ENCODE results near the gene SPTBN4. TPM values are rescaled to one million over a fixed set of nuclear protein-coding genes. Genes with fewer than 3 reads are reported as not detected.

Gene SPTBN4
- total RNA-seq, 1 experiment from 2014 or later = 0.63 TPM

GRCh38 chr19:40555978-40556689, 89.3 kb downstream of the SPTBN4 start:
- Mint-ChIP-seq H3K27me3 (ENCODE audit: insufficient read depth, unreplicated experiment) (peaks cover 44% of the 10 kb centered on the region), H3K9me3 (ENCODE audit: unreplicated experiment) (no peaks in the 10 kb centered on the region), H3K36me3 (ENCODE audit: insufficient read depth, unreplicated experiment) (no peaks in the 10 kb centered on the region), H3K4me1 (ENCODE audit: insufficient read depth, unreplicated experiment) (no peaks in the 10 kb centered on the region), H3K4me3 (ENCODE audit: unreplicated experiment) (no peak overlapping the region), H3K27ac (ENCODE audit: low read depth, unreplicated experiment) (no peak overlapping the region)
- no TSS peak for BruUV-seq (replicated peaks)
- POLR2A ChIA-PET = interaction anchor here (1.5 kb wide), 1 partner anchor 14 kb away, joined by 6 read pairs; no protein-coding TSS in a partner anchor
- CTCF ChIA-PET = interaction anchor here (0.6 to 2.2 kb wide), 5 partner anchors 15 to 543 kb away, joined by 3 to 8 read pairs (median 4); no protein-coding TSS in a partner anchor
- no peak for DNase-seq (ENCODE audit: unreplicated experiment)
- intact Hi-C loops (cut with micrococcal nuclease) = no loop called here
- no peak for TF ChIP-seq CTCF (IDR thresholded peaks at IDR 0.05; ENCODE audit: unreplicated experiment)

DNA sequence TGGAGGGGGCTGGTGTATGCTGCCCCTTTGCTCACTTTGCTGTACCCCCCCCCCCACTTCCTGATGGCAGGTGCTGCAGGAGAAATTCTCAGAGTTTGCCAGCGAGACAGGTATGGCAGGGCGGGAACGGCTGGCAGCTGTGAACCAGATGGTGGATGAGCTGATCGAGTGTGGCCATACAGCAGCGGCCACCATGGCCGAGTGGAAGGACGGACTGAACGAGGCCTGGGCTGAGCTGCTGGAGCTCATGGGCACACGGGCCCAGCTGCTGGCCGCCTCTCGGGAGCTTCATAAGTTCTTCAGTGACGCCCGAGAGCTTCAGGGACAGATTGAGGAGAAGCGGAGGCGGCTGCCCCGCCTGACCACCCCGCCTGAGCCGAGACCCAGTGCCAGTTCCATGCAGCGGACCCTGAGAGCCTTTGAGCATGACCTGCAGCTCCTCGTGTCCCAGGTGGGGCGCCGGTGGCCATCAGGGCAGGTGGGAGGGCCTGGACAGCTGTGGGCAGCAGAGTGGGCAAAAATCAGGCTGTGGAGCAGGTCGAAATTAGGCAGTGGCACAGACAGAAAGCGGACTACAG, 90.2 kb downstream of the SPTBN4 start:
- DNase-seq (ENCODE audit: unreplicated experiment) = no peak
- TF ChIP-seq CTCF (IDR thresholded peaks at IDR 0.05; ENCODE audit: unreplicated experiment) = no peak
- Mint-ChIP-seq H3K27ac (ENCODE audit: low read depth, unreplicated experiment) (no peak overlapping the region), H3K9me3 (ENCODE audit: unreplicated experiment) (no peaks in the 10 kb centered on the region), H3K36me3 (ENCODE audit: insufficient read depth, unreplicated experiment) (no peaks in the 10 kb centered on the region), H3K4me3 (ENCODE audit: unreplicated experiment) (no peak overlapping the region), H3K27me3 (ENCODE audit: insufficient read depth, unreplicated experiment) (peaks cover 44% of the 10 kb centered on the region), H3K4me1 (ENCODE audit: insufficient read depth, unreplicated experiment) (no peaks in the 10 kb centered on the region)
- ChIA-PET CTCF (interaction anchor here (0.6 to 2.2 kb wide), 5 partner anchors 14 to 77 kb away, joined by 3 to 8 read pairs (median 4); no protein-coding TSS in a partner anchor), POLR2A (interaction anchor here (1.5 kb wide), 1 partner anchor 14 kb away, joined by 6 read pairs; no protein-coding TSS in a partner anchor)
- intact Hi-C loops (cut with micrococcal nuclease) = no loop called here
- BruUV-seq (replicated peaks) = no TSS peak

DNA sequence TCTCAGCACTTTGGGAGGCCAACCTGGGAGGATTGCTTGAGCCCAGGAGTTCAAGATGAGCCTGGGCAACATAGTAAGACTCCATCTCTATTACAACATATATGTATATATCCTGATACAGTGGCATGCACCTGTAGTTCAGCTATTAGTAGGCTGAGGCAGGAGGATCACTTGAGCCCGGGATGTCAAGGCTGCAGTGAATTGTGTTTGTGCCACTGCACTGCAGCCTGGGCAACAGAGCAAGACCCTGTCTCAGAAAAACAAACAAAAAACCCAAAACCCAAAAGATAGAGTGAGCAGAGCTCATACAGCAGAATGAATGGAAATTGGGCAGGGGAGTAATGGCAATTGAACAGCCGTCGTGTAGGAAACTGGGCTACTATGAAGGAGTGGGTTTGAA, 92.6 kb downstream of the SPTBN4 start:
- POLR2A ChIA-PET = no interaction called here
- no peak for TF ChIP-seq CTCF (IDR thresholded peaks at IDR 0.05; ENCODE audit: unreplicated experiment)
- BruUV-seq (replicated peaks) = no TSS peak
- DNase-seq (ENCODE audit: unreplicated experiment) = no peak
- CTCF ChIA-PET = interaction anchor here (1.1 to 1.8 kb wide), 3 partner anchors 9 to 31 kb away, joined by 3 to 7 read pairs (median 3); no protein-coding TSS in a partner anchor
- Mint-ChIP-seq H3K4me3 (ENCODE audit: unreplicated experiment) (no peak overlapping the region), H3K27ac (ENCODE audit: low read depth, unreplicated experiment) (no peak overlapping the region), H3K4me1 (ENCODE audit: insufficient read depth, unreplicated experiment) (no peaks in the 10 kb centered on the region), H3K36me3 (ENCODE audit: insufficient read depth, unreplicated experiment) (no peaks in the 10 kb centered on the region), H3K9me3 (ENCODE audit: unreplicated experiment) (no peaks in the 10 kb centered on the region), H3K27me3 (ENCODE audit: insufficient read depth, unreplicated experiment) (peaks cover 28% of the 10 kb centered on the region)
- intact Hi-C loops (cut with micrococcal nuclease) = no loop called here

GRCh38 chr19:40560092-40560507, 93.3 kb downstream of the SPTBN4 start:
- ChIA-PET CTCF (interaction anchor here (1.8 kb wide), 1 partner anchor 11 kb away, joined by 7 read pairs; no protein-coding TSS in a partner anchor), POLR2A (no interaction called here)
- DNase-seq (ENCODE audit: unreplicated experiment) = no peak
- Mint-ChIP-seq H3K4me3 (ENCODE audit: unreplicated experiment) (no peak overlapping the region), H3K36me3 (ENCODE audit: insufficient read depth, unreplicated experiment) (no peaks in the 10 kb centered on the region), H3K27ac (ENCODE audit: low read depth, unreplicated experiment) (no peak overlapping the region), H3K27me3 (ENCODE audit: insufficient read depth, unreplicated experiment) (peaks cover 21% of the 10 kb centered on the region), H3K4me1 (ENCODE audit: insufficient read depth, unreplicated experiment) (no peaks in the 10 kb centered on the region), H3K9me3 (ENCODE audit: unreplicated experiment) (no peaks in the 10 kb centered on the region)
- intact Hi-C loops (cut with micrococcal nuclease) = no loop called here
- no peak for TF ChIP-seq CTCF (IDR thresholded peaks at IDR 0.05; ENCODE audit: unreplicated experiment)
- no TSS peak for BruUV-seq (replicated peaks)
